ENCODE results near the gene NMUR1.

GRCh38 chr2:231549446-231550239, 19.4 kb upstream of the NMUR1 start:
- TF ChIP-seq CTCF (IDR thresholded peaks at IDR 0.05; ENCODE audit: low read length): no peak
- no peak for TF ChIP-seq EZH2 (IDR thresholded peaks at IDR 0.05; ENCODE audit: borderline replicate concordance, low read length)

All from OCI-LY1 (cell line).